H1 (cell line): ENCODE data around the gene OGN.

Source experiments
- BCL11A ChIP-seq, 2 experiments: IDR thresholded peaks; one replicate each; pipeline ENCODE4 v1.6.1; 2011; ENCODE audit warnings: low read depth in 2 of 2, low read length in 2 of 2, mild to moderate bottlenecking in 2 of 2
- CHD2 ChIP-seq: IDR thresholded peaks from 2 replicates; pipeline ENCODE4 v1.6.1; 2012; ENCODE audit warnings: low read length, improper control_type of control experiment
- POLR2A ChIP-seq, 2 experiments: IDR thresholded peaks; 1 replicate in 1 of 2; 2 replicates in 1 of 2; pipeline ENCODE4 v1.6.1; 2011; ENCODE audit warnings: low read depth in 2 of 2, low read length in 2 of 2, mild to moderate bottlenecking in 2 of 2; ENCODE audit errors: control extremely low read depth in 1 of 2
- TF ChIP-seq, protein P1 (sequence below): IDR thresholded peaks from 2 replicates; pipeline ENCODE4 v1.6.1; 2011; ENCODE audit warnings: low read depth, mild to moderate bottlenecking, low read length; ENCODE audit not compliant: insufficient read depth
- TF ChIP-seq, protein P2 (sequence below), 3 experiments: IDR thresholded peaks; 1 replicate in 2 of 3; 2 replicates in 1 of 3; pipeline versions ENCODE4 v1.5.1 to v1.6.1; 2011; ENCODE audit warnings: low read length in 3 of 3, mild to moderate bottlenecking in 3 of 3, inconsistent platforms in 2 of 3, low read depth in 1 of 3, moderate library complexity in 1 of 3; ENCODE audit not compliant: insufficient read depth in 1 of 3; ENCODE audit errors: control extremely low read depth in 1 of 3

DNA sequence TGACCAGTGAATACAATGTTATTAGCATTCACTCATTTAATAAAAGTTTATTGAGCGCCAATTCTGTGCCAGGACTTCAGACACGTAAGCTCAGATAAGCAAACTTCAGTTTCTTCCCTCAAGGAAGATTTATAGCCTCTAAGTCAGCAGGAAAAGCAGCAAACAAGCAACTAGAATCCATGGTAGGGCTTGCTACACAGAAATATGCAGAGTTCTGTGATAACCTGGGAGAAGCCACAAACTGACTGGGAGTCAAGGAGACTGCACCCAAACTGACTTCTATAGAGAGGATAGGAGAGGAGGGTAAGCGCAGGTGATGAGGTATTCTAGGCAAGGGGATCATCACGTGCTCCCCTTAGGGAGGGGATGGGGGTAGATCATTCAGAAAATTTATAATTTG is 1.4 kb upstream of the OGN start:
- TF ChIP-seq, protein P1, sequence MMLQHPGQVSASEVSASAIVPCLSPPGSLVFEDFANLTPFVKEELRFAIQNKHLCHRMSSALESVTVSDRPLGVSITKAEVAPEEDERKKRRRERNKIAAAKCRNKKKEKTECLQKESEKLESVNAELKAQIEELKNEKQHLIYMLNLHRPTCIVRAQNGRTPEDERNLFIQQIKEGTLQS, result no peak
- no peak for TF ChIP-seq CHD2
- no peak for TF ChIP-seq POLR2A (IDR thresholded peaks at IDR 0.05; ENCODE audit: control extremely low read depth in 1 of 2, low read depth in 2 of 2, low read length in 2 of 2)
- no peak for TF ChIP-seq BCL11A (IDR thresholded peaks at IDR 0.05; ENCODE audit: low read depth in 2 of 2, low read length in 2 of 2)
- TF ChIP-seq, protein P2, sequence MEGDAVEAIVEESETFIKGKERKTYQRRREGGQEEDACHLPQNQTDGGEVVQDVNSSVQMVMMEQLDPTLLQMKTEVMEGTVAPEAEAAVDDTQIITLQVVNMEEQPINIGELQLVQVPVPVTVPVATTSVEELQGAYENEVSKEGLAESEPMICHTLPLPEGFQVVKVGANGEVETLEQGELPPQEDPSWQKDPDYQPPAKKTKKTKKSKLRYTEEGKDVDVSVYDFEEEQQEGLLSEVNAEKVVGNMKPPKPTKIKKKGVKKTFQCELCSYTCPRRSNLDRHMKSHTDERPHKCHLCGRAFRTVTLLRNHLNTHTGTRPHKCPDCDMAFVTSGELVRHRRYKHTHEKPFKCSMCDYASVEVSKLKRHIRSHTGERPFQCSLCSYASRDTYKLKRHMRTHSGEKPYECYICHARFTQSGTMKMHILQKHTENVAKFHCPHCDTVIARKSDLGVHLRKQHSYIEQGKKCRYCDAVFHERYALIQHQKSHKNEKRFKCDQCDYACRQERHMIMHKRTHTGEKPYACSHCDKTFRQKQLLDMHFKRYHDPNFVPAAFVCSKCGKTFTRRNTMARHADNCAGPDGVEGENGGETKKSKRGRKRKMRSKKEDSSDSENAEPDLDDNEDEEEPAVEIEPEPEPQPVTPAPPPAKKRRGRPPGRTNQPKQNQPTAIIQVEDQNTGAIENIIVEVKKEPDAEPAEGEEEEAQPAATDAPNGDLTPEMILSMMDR (IDR thresholded peaks at IDR 0.05; ENCODE audit: control extremely low read depth in 1 of 3, insufficient read depth in 1 of 3, low read depth in 1 of 3, low read length in 3 of 3), result no peak
